ENCODE results near the gene ST7. TPM values are rescaled to one million over a fixed set of nuclear protein-coding genes. Genes with fewer than 3 reads are reported as not detected.
A peak's percentile ranks its signal among the peaks of the same experiment; 100 is the strongest.

ST7 gene
- total RNA-seq, 1 experiment from 2014 or later: 14.7 TPM

GRCh38 chr7:117190104-117190503 is 236.8 kb downstream of the ST7 start:
- in situ Hi-C loops (cut with HindIII; ENCODE audit: low sequenced_read_pairs): no loop called here
- peak; percentile 24 for DNase-seq (ENCODE audit: low spot score)

- no peak for DNase-seq (ENCODE audit: low spot score)
- in situ Hi-C loops (cut with HindIII; ENCODE audit: low sequenced_read_pairs): no loop called here
These were observed 237.6 kb downstream of the ST7 start for GRCh38 chr7:117190746-117191435.

GRCh38 chr7:117192108-117192507 is 238.8 kb downstream of the ST7 start:
- in situ Hi-C loops (cut with HindIII; ENCODE audit: low sequenced_read_pairs): no loop called here
- DNase-seq (ENCODE audit: low spot score): no peak

- DNase-seq (ENCODE audit: low spot score): no peak
- in situ Hi-C loops (cut with HindIII; ENCODE audit: low sequenced_read_pairs): no loop called here
These were observed 240.3 kb downstream of the ST7 start for GRCh38 chr7:117193564-117193963.

- in situ Hi-C loops (cut with HindIII; ENCODE audit: low sequenced_read_pairs): no loop called here
- DNase-seq (ENCODE audit: low spot score): no peak
These were observed 241.1 kb downstream of the ST7 start for GRCh38 chr7:117194445-117194844.

- in situ Hi-C loops (cut with HindIII; ENCODE audit: low sequenced_read_pairs): no loop called here
- no peak for DNase-seq (ENCODE audit: low spot score)
These were observed 242.2 kb downstream of the ST7 start for GRCh38 chr7:117195361-117196029.

- DNase-seq (ENCODE audit: low spot score): no peak
- in situ Hi-C loops (cut with HindIII; ENCODE audit: low sequenced_read_pairs): no loop called here
These were observed 246.8 kb downstream of the ST7 start for GRCh38 chr7:117200132-117200531.

- in situ Hi-C loops (cut with HindIII; ENCODE audit: low sequenced_read_pairs): no loop called here
- no peak for DNase-seq (ENCODE audit: low spot score)
These were observed 247.6 kb downstream of the ST7 start for GRCh38 chr7:117200786-117201458.

- in situ Hi-C loops (cut with HindIII; ENCODE audit: low sequenced_read_pairs): no loop called here
These were observed 249.2 kb downstream of the ST7 start for GRCh38 chr7:117202511-117202910.

GRCh38 chr7:117203205-117203604 is 249.9 kb downstream of the ST7 start:
- in situ Hi-C loops (cut with HindIII; ENCODE audit: low sequenced_read_pairs): no loop called here

More at GRCh38 chr7:117202511-117202910, 249.2 kb downstream of the ST7 start:
- peak; percentile 50 for DNase-seq (ENCODE audit: low spot score)

GRCh38 chr7:117205873-117206272 is 252.6 kb downstream of the ST7 start:
- no peak for DNase-seq (ENCODE audit: low spot score)
- in situ Hi-C loops (cut with HindIII; ENCODE audit: low sequenced_read_pairs): no loop called here

More at GRCh38 chr7:117203205-117203604, 249.9 kb downstream of the ST7 start:
- no peak for DNase-seq (ENCODE audit: low spot score)

- in situ Hi-C loops (cut with HindIII; ENCODE audit: low sequenced_read_pairs): no loop called here
- no peak for DNase-seq (ENCODE audit: low spot score)
These were observed 255.0 kb downstream of the ST7 start for GRCh38 chr7:117208257-117208656.

- in situ Hi-C loops (cut with HindIII; ENCODE audit: low sequenced_read_pairs): no loop called here
- DNase-seq (ENCODE audit: low spot score): no peak
These were observed 257.1 kb downstream of the ST7 start for GRCh38 chr7:117210397-117210796.

GRCh38 chr7:117210908-117211307 is 257.6 kb downstream of the ST7 start:
- in situ Hi-C loops (cut with HindIII; ENCODE audit: low sequenced_read_pairs): no loop called here

GRCh38 chr7:117211614-117212013 is 258.3 kb downstream of the ST7 start:
- in situ Hi-C loops (cut with HindIII; ENCODE audit: low sequenced_read_pairs): no loop called here
- no peak for DNase-seq (ENCODE audit: low spot score)

More at GRCh38 chr7:117210908-117211307, 257.6 kb downstream of the ST7 start:
- no peak for DNase-seq (ENCODE audit: low spot score)

GRCh38 chr7:117212969-117213877 is 259.9 kb downstream of the ST7 start:
- in situ Hi-C loops (cut with HindIII; ENCODE audit: low sequenced_read_pairs): no loop called here
- peak; percentile 28 for DNase-seq (ENCODE audit: low spot score)

GRCh38 chr7:117216010-117216409 is 262.7 kb downstream of the ST7 start:
- no peak for DNase-seq (ENCODE audit: low spot score)
- in situ Hi-C loops (cut with HindIII; ENCODE audit: low sequenced_read_pairs): no loop called here

GRCh38 chr7:117216436-117217069 is 263.3 kb downstream of the ST7 start:
- DNase-seq (ENCODE audit: low spot score): peak; percentile 30
- in situ Hi-C loops (cut with HindIII; ENCODE audit: low sequenced_read_pairs): no loop called here
